Ishikawa (cell line): ENCODE measurements around the gene SV2C.

ENCODE experiments used
- CEBPB ChIP-seq: IDR thresholded peaks from 2 replicates; pipeline ENCODE4 v1.6.1; 2012
- CREB1 ChIP-seq: IDR thresholded peaks from 2 replicates; pipeline ENCODE4 v1.6.1; 2012; ENCODE audit warnings: low read depth
- EP300 ChIP-seq: IDR thresholded peaks from 2 replicates; pipeline ENCODE4 v1.6.1; 2012; ENCODE audit warnings: borderline replicate concordance

DNA sequence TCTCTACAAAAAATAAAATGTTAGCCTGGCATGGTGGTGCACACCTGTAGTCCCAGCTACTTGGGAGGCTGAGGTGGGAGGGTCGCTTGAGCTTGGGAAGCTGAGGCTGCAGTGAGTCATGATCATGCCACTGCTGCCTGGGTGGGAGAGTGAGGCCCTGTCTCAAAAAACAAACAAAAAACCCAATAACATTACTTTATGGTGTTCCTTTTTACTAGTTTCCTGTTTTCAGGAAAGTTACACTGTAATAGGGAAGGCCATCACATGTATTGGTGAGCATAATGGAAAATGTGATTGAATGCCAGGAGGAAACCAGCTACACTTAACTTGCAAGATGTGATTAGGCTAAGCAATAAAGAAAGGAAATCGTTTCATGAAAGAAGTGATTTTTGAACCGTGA, 42.7 kb downstream of the SV2C start:
- TF ChIP-seq CEBPB (no peak), CREB1 (no peak), EP300 (no peak)
